Fibroblast of villous mesenchyme (primary cell): ENCODE measurements around the gene NHSL2. TPM values are rescaled to one million over a fixed set of nuclear protein-coding genes. Genes with fewer than 3 reads are reported as not detected.
A peak's percentile ranks its signal among the peaks of the same experiment; 100 is the strongest.

Source experiments
- DNase-seq: peaks from one replicate; pipeline ENCODE4 v3.0.0-alpha.2; 2010; ENCODE audit warnings: low read depth
- H3K4me3 ChIP-seq: 2 replicates; pipeline ENCODE4 v1.5.1; 2011; ENCODE audit warnings: low read depth, mild to moderate bottlenecking, low read length
- CTCF ChIP-seq: IDR thresholded peaks from 2 replicates; pipeline ENCODE4 v1.5.1; 2012; ENCODE audit warnings: low read depth, mild to moderate bottlenecking, low read length; ENCODE audit not compliant: insufficient read depth
- total RNA-seq: library from RNA; depleted of rRNA; stranded (reverse); fragments of >200 nt; gene quantifications from 2 replicates; pipeline ENCODE4 v1.2.3, GENCODE V29; 2012

The NHSL2 gene
- total RNA-seq, 1 donor, result 9.9 TPM

GRCh38 chrX:71885099-71885498, 25.5 kb upstream of the NHSL2 start:
- no peak for DNase-seq
- no peak overlapping the region for H3K4me3 ChIP-seq
- TF ChIP-seq CTCF, result no peak

- no peak for TF ChIP-seq CTCF
- H3K4me3 ChIP-seq, result no peak overlapping the region
- no peak for DNase-seq
Observed at GRCh38 chrX:71895607-71896006, 15.0 kb upstream of the NHSL2 start.

GRCh38 chrX:71906144-71906543, 4.5 kb upstream of the NHSL2 start:
- H3K4me3 ChIP-seq, result no peak overlapping the region
- no peak for TF ChIP-seq CTCF
- no peak for DNase-seq

GRCh38 chrX:71908387-71908786, 2.3 kb upstream of the NHSL2 start:
- no peak for DNase-seq
- H3K4me3 ChIP-seq, result no peak overlapping the region
- no peak for TF ChIP-seq CTCF

- peak; percentile 38 for TF ChIP-seq CTCF
- DNase-seq, result no peak
- H3K4me3 ChIP-seq, result peak overlapping the region; percentile 43
Observed at GRCh38 chrX:71909956-71910355, 689 bp upstream of the NHSL2 start.

- H3K4me3 ChIP-seq, result peak overlapping the region; percentile 50
- no peak for DNase-seq
- no peak for TF ChIP-seq CTCF
Observed at GRCh38 chrX:71910986-71911730, 513 bp downstream of the NHSL2 start.

- peak overlapping the region; percentile 50 for H3K4me3 ChIP-seq
- no peak for TF ChIP-seq CTCF
- DNase-seq, result no peak
Observed at GRCh38 chrX:71911731-71912050, 1.0 kb downstream of the NHSL2 start.
